Neural cell (in vitro differentiated cells): ENCODE results near the gene ENGASE. TPM values are rescaled to one million over a fixed set of nuclear protein-coding genes. Genes with fewer than 3 reads are reported as not detected.

Source experiments
- H2AFZ ChIP-seq: fragments of 200-600, 300-800 bp; sonication (generic), shearing (Covaris generic); 2 replicates; pipeline ENCODE4 v1.6.0; 2014; ENCODE audit warnings: low read depth, mild to moderate bottlenecking, antibody characterized with exemption, low read length, moderate library complexity
- H3F3A ChIP-seq: fragments of 200-600 bp; shearing (Covaris generic); 2 replicates; pipeline ENCODE4 v1.6.1; 2016; ENCODE audit warnings: mild to moderate bottlenecking, moderate library complexity, mixed read lengths, antibody characterized with exemption, low read length; ENCODE audit not compliant: insufficient read depth, poor library complexity, severe bottlenecking
- H3K27ac ChIP-seq: fragments of 200-600, 300-800 bp; sonication (generic), shearing (Covaris generic); 2 replicates; pipeline ENCODE4 v1.5.1; 2014; ENCODE audit warnings: mild to moderate bottlenecking, low read length, moderate library complexity
- H3K27me3 ChIP-seq: fragments of 300-800, 200-600 bp; sonication (generic), shearing (Covaris generic); 2 replicates; pipeline ENCODE4 v1.6.0; 2014; ENCODE audit warnings: mild to moderate bottlenecking, low read depth, low read length, moderate library complexity; ENCODE audit not compliant: insufficient read depth
- H3K36me3 ChIP-seq: fragments of 300-800, 200-600 bp; sonication (generic), shearing (Covaris generic); 2 replicates; pipeline ENCODE4 v1.5.1; 2014; ENCODE audit warnings: mild to moderate bottlenecking, antibody characterized with exemption, low read length, moderate library complexity; ENCODE audit not compliant: insufficient read depth
- H3K4me2 ChIP-seq: fragments of 300-800, 200-600 bp; sonication (generic), shearing (Covaris generic); 2 replicates; pipeline ENCODE4 v1.6.0; 2014; ENCODE audit warnings: mild to moderate bottlenecking, low read length
- H3K4me3 ChIP-seq: fragments of 300-800, 200-600 bp; sonication (generic), shearing (Covaris generic); 2 replicates; pipeline ENCODE4 v1.5.1; 2014; ENCODE audit warnings: mild to moderate bottlenecking, low read length, moderate library complexity
- H3K79me2 ChIP-seq: fragments of 200-600 bp; shearing (Covaris generic); replicated peaks from 2 replicates; pipeline ENCODE4 v1.6.0; 2014; ENCODE audit warnings: mild to moderate bottlenecking, low read length, moderate library complexity; ENCODE audit not compliant: insufficient read depth
- H3K9ac ChIP-seq: fragments of 300-800, 200-600 bp; sonication (generic), shearing (Covaris generic); 2 replicates; pipeline ENCODE4 v1.6.1; 2016; ENCODE audit warnings: mild to moderate bottlenecking, low read length, mixed read lengths
- H3K9me2 ChIP-seq: fragments of 200-600 bp; shearing (Covaris generic); 2 replicates; pipeline ENCODE4 v1.6.1; 2016; ENCODE audit warnings: mild to moderate bottlenecking, low read length, mixed read lengths; ENCODE audit not compliant: insufficient read depth
- H3K9me3 ChIP-seq: fragments of 200-600, 300-800 bp; sonication (generic), shearing (Covaris generic); 2 replicates; pipeline ENCODE4 v1.6.1; 2016; ENCODE audit warnings: mild to moderate bottlenecking, mixed run types, low read length, moderate library complexity, mixed read lengths
- H4K20me1 ChIP-seq: fragments of 200-600 bp; shearing (Covaris generic); 2 replicates; pipeline ENCODE4 v1.6.1; 2016; ENCODE audit warnings: mild to moderate bottlenecking, mixed run types; ENCODE audit not compliant: insufficient read depth
- EP300 ChIP-seq: fragments of 450-650 bp; conservative IDR thresholded peaks from 2 replicates; pipeline ENCODE4 v1.6.1; 2014; ENCODE audit warnings: antibody characterized with exemption, mild to moderate bottlenecking, moderate library complexity; ENCODE audit not compliant: poor library complexity, severe bottlenecking
- EZH2 ChIP-seq: fragments of 200-600, 300-800 bp; shearing (Covaris generic), sonication (generic); IDR thresholded peaks from 2 replicates; pipeline ENCODE4 v1.6.1; 2014; ENCODE audit warnings: antibody characterized with exemption, low read length, borderline replicate concordance, mild to moderate bottlenecking; ENCODE audit not compliant: insufficient read depth, poor library complexity, severe bottlenecking
- MXI1 ChIP-seq: fragments of 450-650 bp; conservative IDR thresholded peaks from 2 replicates; pipeline ENCODE4 v1.6.1; 2014; ENCODE audit warnings: antibody characterized with exemption, mild to moderate bottlenecking; ENCODE audit not compliant: poor library complexity, severe bottlenecking
- POLR2AphosphoS5 ChIP-seq: IDR thresholded peaks from 2 replicates; pipeline ENCODE4 v1.6.1; 2012
- RAD21 ChIP-seq: fragments of 450-650 bp; conservative IDR thresholded peaks from 2 replicates; pipeline ENCODE4 v1.6.1; 2014; ENCODE audit warnings: antibody characterized with exemption, mild to moderate bottlenecking, moderate library complexity
- SMC3 ChIP-seq: fragments of 450-650 bp; conservative IDR thresholded peaks from 2 replicates; pipeline ENCODE4 v1.6.1; 2014; ENCODE audit warnings: antibody characterized with exemption, mild to moderate bottlenecking, moderate library complexity; ENCODE audit not compliant: poor library complexity
- TAF1 ChIP-seq: IDR thresholded peaks from 2 replicates; pipeline ENCODE4 v1.6.1; 2012; ENCODE audit warnings: low read depth
- polyA plus RNA-seq: library from polyadenylated mRNA; depleted of rRNA; stranded (reverse); fragments of >200 nt; gene quantifications from 2 replicates; pipeline ENCODE4 v1.2.3, GENCODE V29; 2014
- TF ChIP-seq, protein P1 (sequence below): fragments of 450-650 bp; IDR thresholded peaks from 2 replicates; pipeline ENCODE4 v1.5.1; 2014; ENCODE audit warnings: antibody characterized with exemption, mild to moderate bottlenecking, moderate library complexity; ENCODE audit not compliant: poor library complexity, severe bottlenecking
- TF ChIP-seq, protein P2 (sequence below): IDR thresholded peaks from 2 replicates; pipeline ENCODE4 v1.6.1; 2012; ENCODE audit warnings: borderline replicate concordance

The ENGASE gene
- polyA plus RNA-seq, 1 donor from 2014 or later = 13.0 TPM

GRCh38 chr17:79057737-79058385 lies 16.8 kb upstream of the ENGASE start:
- no peaks in the 10 kb centered on the region for H3K79me2 ChIP-seq
- H2AFZ ChIP-seq = no peak overlapping the region
- H3K27ac ChIP-seq = no peak overlapping the region
- H3K36me3 ChIP-seq = no peaks in the 10 kb centered on the region
- TF ChIP-seq, protein P1, sequence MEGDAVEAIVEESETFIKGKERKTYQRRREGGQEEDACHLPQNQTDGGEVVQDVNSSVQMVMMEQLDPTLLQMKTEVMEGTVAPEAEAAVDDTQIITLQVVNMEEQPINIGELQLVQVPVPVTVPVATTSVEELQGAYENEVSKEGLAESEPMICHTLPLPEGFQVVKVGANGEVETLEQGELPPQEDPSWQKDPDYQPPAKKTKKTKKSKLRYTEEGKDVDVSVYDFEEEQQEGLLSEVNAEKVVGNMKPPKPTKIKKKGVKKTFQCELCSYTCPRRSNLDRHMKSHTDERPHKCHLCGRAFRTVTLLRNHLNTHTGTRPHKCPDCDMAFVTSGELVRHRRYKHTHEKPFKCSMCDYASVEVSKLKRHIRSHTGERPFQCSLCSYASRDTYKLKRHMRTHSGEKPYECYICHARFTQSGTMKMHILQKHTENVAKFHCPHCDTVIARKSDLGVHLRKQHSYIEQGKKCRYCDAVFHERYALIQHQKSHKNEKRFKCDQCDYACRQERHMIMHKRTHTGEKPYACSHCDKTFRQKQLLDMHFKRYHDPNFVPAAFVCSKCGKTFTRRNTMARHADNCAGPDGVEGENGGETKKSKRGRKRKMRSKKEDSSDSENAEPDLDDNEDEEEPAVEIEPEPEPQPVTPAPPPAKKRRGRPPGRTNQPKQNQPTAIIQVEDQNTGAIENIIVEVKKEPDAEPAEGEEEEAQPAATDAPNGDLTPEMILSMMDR = no peak
- TF ChIP-seq EZH2 (no peak), RAD21 (no peak), SMC3 (no peak), EP300 (no peak), TAF1 (no peak), POLR2AphosphoS5 (no peak), MXI1 (no peak)
- TF ChIP-seq, protein P2, sequence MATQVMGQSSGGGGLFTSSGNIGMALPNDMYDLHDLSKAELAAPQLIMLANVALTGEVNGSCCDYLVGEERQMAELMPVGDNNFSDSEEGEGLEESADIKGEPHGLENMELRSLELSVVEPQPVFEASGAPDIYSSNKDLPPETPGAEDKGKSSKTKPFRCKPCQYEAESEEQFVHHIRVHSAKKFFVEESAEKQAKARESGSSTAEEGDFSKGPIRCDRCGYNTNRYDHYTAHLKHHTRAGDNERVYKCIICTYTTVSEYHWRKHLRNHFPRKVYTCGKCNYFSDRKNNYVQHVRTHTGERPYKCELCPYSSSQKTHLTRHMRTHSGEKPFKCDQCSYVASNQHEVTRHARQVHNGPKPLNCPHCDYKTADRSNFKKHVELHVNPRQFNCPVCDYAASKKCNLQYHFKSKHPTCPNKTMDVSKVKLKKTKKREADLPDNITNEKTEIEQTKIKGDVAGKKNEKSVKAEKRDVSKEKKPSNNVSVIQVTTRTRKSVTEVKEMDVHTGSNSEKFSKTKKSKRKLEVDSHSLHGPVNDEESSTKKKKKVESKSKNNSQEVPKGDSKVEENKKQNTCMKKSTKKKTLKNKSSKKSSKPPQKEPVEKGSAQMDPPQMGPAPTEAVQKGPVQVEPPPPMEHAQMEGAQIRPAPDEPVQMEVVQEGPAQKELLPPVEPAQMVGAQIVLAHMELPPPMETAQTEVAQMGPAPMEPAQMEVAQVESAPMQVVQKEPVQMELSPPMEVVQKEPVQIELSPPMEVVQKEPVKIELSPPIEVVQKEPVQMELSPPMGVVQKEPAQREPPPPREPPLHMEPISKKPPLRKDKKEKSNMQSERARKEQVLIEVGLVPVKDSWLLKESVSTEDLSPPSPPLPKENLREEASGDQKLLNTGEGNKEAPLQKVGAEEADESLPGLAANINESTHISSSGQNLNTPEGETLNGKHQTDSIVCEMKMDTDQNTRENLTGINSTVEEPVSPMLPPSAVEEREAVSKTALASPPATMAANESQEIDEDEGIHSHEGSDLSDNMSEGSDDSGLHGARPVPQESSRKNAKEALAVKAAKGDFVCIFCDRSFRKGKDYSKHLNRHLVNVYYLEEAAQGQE = no peak
- H3K27me3 ChIP-seq = no peaks in the 10 kb centered on the region
- no peak overlapping the region for H3K4me2 ChIP-seq
- no peaks in the 10 kb centered on the region for H3K9me2 ChIP-seq
- no peaks in the 10 kb centered on the region for H3F3A ChIP-seq
- no peaks in the 10 kb centered on the region for H4K20me1 ChIP-seq
- H3K9me3 ChIP-seq = no peaks in the 10 kb centered on the region
- H3K4me3 ChIP-seq = no peak overlapping the region
- no peak overlapping the region for H3K9ac ChIP-seq

DNA sequence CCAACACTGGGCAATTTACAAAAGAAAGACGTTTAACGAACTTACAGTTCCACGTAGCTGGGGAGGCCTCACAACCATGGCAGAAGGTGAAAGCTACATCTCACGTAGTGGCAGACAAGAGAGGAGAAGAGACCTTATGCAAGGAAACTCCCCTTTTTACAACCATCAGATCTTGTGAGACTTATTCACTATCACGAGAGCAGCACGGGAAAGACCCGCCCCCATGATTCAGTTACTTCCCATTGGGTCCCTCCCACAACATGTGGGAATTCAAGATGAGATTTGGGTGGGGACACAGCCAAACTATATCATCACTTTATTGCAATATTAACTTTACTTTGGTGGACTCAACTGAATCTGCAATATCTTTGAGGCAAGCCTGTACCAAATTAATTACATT lies 11.9 kb upstream of the ENGASE start:
- Histone ChIP-seq H3K4me3 (no peak overlapping the region), H3K36me3 (no peaks in the 10 kb centered on the region), H3K9me3 (no peaks in the 10 kb centered on the region), H3K9ac (no peak overlapping the region), H4K20me1 (no peaks in the 10 kb centered on the region), H3K9me2 (no peaks in the 10 kb centered on the region), H3K27me3 (no peaks in the 10 kb centered on the region), H3K4me2 (no peak overlapping the region), H3F3A (no peaks in the 10 kb centered on the region), H3K27ac (no peak overlapping the region), H2AFZ (no peak overlapping the region), H3K79me2 (no peaks in the 10 kb centered on the region)
- no peak for TF ChIP-seq EP300
- TF ChIP-seq, protein P1 = no peak
- TF ChIP-seq MXI1 = no peak
- no peak for TF ChIP-seq POLR2AphosphoS5
- no peak for TF ChIP-seq SMC3
- no peak for TF ChIP-seq RAD21
- no peak for TF ChIP-seq EZH2
- TF ChIP-seq TAF1 = no peak
- TF ChIP-seq, protein P2 = no peak
